Tibial nerve (tissue), 3 donors: ENCODE results near the gene OPCML.

Experiments used
- POLR2A ChIP-seq, 2 donors: fragments of 450-650 bp; IDR thresholded peaks; one replicate each; pipeline ENCODE4 v1.6.1; 2017; ENCODE audit warnings: antibody characterized with exemption in 2 of 2, mild to moderate bottlenecking in 2 of 2, moderate library complexity in 2 of 2
- TF ChIP-seq, protein P1 (sequence below), 5 experiments: fragments of 200-600 bp in 3 of 5; fragments of 450-650 bp in 2 of 5; sonication (generic) in 3 of 5; IDR thresholded peaks; one replicate each; pipeline ENCODE4 v1.5.1; 2016 to 2019; ENCODE audit warnings: antibody characterized with exemption in 5 of 5, mild to moderate bottlenecking in 3 of 5, moderate library complexity in 2 of 5

- TF ChIP-seq, protein P1, sequence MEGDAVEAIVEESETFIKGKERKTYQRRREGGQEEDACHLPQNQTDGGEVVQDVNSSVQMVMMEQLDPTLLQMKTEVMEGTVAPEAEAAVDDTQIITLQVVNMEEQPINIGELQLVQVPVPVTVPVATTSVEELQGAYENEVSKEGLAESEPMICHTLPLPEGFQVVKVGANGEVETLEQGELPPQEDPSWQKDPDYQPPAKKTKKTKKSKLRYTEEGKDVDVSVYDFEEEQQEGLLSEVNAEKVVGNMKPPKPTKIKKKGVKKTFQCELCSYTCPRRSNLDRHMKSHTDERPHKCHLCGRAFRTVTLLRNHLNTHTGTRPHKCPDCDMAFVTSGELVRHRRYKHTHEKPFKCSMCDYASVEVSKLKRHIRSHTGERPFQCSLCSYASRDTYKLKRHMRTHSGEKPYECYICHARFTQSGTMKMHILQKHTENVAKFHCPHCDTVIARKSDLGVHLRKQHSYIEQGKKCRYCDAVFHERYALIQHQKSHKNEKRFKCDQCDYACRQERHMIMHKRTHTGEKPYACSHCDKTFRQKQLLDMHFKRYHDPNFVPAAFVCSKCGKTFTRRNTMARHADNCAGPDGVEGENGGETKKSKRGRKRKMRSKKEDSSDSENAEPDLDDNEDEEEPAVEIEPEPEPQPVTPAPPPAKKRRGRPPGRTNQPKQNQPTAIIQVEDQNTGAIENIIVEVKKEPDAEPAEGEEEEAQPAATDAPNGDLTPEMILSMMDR (IDR thresholded peaks at IDR 0.05) = no peak
- no peak for TF ChIP-seq POLR2A (IDR thresholded peaks at IDR 0.05)
These were observed 466.3 kb downstream of the OPCML start for GRCh38 chr11:133065847-133066485.
